Measurements from ENCODE around the gene ZBTB7C.

DNA sequence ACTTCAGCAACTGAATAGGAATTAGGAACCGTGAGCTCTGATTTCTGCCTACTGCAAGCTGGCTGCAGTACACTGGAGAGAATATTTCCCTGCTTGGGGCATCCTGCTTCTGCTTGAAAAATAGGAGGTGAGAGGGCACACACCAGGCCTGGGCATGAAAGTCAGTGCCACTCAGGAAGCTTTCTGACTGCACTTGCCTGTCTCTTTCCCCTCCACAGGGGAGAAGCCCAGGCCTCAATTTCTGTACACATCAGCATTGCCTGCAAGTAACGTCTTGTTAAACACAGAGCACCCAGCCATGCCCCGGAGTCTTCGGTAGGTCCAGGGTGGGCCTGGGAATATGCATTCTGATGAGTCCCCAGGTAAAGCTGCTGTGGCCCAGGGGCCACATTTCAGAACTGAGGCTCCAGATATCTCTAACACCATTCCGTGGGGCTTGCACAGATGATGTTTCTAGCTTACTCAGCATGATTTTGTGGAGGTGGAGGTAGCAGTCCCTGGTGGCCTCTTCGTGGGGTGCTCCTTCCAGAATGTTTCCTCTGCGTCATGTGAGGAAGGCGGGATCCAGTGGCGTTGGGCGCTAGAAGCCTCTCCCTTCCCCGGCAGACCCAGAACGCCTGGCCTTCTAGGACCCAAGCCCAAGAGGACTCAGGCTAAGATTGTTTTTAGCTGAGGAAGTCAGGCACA lies 114.1 kb downstream of the ZBTB7C start:
- TF ChIP-seq, protein P1, sequence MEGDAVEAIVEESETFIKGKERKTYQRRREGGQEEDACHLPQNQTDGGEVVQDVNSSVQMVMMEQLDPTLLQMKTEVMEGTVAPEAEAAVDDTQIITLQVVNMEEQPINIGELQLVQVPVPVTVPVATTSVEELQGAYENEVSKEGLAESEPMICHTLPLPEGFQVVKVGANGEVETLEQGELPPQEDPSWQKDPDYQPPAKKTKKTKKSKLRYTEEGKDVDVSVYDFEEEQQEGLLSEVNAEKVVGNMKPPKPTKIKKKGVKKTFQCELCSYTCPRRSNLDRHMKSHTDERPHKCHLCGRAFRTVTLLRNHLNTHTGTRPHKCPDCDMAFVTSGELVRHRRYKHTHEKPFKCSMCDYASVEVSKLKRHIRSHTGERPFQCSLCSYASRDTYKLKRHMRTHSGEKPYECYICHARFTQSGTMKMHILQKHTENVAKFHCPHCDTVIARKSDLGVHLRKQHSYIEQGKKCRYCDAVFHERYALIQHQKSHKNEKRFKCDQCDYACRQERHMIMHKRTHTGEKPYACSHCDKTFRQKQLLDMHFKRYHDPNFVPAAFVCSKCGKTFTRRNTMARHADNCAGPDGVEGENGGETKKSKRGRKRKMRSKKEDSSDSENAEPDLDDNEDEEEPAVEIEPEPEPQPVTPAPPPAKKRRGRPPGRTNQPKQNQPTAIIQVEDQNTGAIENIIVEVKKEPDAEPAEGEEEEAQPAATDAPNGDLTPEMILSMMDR (IDR thresholded peaks at IDR 0.05): no peak
- TF ChIP-seq POLR2A (IDR thresholded peaks at IDR 0.05): no peak
